Forelimb muscle (tissue), 1 donor: Measurements from ENCODE around the gene AHSP. TPM values are rescaled to one million over a fixed set of nuclear protein-coding genes. Genes with fewer than 3 reads are reported as not detected.
"Not testable (repeated sequence)": the region's sequence is repeated elsewhere in the genome, so short reads cannot be mapped to it uniquely, and the experiment has no call there.

Source experiments
- DNase-seq: peaks from one replicate; pipeline ENCODE4 v3.0.0-alpha.2; 2013; ENCODE audit warnings: low read depth
- polyA plus RNA-seq: library from polyadenylated mRNA; unstranded; fragments of 120-200 nt; gene quantifications from one replicate; pipeline ENCODE4 v1.2.1, GENCODE V29; 2013; ENCODE audit not compliant: insufficient read length

AHSP gene
- polyA plus RNA-seq, 1 donor = 12.3 TPM

DNA sequence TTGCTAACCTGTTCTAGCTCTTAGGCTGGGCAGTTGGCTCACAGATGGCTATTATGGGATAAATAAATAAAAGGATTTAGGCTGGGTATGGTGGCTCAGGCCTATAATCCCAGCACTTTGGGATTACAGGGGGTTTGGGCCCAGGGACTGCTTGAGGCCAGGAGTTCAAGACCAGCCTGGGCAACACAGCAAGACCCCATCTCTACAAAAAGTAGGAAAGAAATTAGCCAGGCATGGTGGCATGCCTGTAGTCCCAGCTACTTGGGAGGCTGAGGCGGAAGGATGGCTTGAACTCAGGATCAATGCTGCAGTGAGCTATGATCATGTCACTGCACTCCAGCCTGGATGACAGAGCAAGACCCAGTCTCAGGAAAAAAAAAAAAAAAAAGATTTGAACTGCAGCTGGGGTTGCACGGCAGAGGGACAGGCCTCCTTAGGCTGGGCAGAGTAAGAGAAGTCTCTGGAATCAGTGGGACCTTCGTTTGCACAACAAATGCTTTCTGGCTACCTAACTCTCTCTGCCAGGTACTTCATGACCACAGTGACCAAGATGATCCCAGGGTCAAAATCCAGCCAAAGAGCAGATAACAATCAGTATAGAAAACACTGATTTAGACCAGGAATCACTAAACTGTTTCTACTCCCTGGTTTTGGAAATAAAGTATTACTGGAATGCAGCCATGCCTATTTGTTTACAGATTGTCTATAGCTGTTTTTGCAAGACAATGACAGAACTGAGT is 26.3 kb upstream of the AHSP start:
- no peak for DNase-seq

DNA sequence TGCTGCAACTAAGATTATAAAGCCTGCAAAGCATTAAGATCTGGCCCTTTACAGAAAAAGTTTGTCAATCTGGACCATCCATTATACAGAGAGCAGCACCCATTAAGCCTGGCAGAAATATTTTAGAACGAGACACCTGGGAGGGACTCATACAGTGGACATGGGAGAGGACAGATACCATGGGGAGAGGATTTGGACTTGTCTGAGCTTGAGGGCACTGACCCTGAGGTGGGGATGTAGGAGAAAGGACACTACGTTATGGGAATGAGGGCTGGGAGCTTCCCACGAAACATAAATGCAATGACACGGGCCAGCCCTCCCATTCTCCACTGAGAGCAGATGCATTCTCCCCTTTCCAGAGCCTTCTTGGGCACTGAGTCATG is 25.7 kb upstream of the AHSP start:
- no peak for DNase-seq

DNA sequence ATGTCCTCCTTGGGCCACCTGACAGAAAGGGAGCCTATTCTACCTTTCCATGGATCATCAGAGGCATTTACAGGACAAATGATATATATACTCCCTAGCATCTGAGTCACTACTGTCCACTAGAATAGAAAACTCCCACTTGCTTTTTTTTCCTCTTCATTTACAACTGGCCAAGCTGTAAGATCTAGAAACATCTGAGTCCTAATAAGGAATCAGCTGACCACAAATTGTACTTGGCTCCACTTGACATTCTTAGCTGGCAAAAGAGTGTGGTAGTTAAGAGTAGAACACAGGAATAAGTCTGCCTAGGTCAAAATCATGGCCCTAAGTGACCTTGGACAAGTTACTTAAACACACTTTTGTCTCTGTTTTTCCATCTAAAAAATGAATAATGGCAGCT is 24.7 kb upstream of the AHSP start:
- DNase-seq = no peak

DNA sequence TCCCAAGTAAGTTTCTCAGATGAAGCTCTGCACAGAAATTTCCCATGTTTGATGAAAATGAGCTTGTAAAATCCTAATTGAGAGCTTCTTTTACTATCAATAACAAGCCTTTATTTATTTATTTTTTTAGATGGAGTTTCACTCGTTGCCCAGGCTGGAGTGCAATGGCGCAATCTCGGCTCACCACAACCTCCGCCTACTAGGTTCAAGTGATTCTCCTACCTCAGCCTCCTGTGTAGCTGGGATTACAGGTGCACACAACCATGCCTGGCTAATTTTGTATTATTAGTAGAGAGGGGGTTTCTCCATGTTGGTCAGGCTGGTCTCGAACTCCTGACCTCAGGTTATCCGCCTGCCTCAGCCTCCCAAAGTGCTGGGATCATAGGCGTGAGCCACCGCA is 24.1 kb upstream of the AHSP start:
- DNase-seq = not testable (repeated sequence)

DNA sequence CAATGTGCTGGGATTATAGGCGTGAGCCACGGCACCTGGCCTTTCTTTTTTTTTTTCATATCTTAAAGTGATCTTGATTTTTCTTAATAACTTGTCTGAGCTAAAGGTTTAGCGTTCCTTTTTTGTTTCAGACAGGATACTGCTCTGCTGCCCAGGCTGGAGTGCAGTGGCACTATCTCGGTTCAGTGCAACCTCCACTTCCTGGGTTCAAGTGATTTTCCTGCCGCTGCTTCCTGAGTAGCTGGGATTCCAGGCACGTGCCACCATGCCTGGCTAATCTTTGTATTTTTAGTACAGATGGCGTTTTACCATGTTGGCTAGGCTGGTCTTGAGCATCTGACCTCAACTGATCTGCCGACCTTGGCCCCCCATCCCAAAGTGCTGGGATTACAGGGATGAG is 23.5 kb upstream of the AHSP start:
- no peak for DNase-seq

DNA sequence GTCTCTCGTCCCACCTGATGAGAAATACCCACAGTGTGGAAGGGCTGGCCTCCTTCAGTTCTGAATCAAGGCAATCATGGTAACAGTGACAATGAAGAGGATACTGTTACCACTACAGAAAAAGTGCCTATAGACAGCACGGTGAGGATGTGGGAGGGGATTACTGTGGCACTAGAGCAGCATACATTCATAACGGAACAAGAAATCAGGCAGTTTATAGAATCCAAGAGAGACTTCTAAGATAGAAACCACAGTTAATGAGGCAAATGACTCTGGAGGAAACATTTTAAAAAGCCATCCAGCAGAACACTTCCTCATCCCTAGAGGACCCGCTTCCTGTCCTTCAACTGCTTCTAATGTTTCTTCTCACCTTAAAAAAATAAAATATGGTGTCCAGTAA is 22.2 kb upstream of the AHSP start:
- DNase-seq = no peak

DNA sequence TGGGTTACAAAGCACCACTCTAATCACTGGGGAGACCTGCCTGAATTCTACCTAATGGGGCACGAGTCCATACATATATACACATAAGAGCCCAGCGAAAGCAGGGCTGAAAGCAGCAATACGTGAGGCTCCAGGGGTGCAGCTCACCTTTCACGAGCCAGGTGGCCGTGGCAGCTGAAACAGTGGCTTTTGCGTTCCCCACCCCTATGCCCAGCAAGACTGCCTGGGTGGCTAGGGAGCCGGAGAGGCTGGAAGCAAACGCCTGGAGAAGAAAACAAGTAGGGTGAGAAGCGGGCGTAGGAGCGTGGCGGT is 20.1 kb upstream of the AHSP start:
- DNase-seq = no peak

DNA sequence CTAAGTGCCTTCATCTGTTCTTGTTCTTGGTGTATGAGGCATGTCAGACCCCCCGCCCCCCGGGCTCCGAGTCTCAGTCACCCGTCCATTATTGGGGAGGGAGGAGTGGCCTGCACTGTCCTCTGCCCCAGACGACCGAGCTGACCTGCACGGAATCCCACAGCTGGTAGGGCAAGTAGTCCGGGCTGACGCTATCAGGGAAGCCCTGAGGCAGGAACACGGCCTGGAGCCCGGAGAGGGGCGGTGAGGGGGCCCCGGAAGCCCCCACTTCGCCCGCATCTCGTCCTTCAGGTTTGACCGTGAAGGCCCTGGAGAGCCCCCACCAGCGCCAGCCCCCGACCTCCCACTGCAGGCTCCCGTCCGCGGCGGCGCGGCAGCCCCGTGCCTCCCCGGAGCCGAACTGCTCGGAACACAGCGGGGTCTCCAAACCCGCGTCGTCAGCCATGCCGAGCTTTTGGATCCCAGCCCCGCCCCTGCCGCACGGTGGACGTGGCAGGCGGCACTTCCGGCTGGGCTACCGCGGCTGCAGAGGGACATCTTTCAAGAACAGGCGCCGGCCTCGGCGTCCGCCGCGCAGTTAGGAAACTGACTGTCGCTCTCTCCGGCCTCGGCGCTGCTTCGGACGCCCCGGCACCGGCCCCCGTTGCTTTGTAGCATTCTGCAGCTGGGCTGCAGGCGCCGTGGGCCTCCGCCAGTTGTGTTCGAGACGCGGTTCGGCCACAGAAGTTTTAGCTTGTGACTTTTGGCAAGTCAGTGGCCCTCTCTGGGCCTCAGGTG is 19.6 kb upstream of the AHSP start, which contains the start of gene RUSF1:
TSS of gene RUSF1 (minus strand) at position 463 of the 777 bp plus-strand sequence. CDS start at position 445, 18 bp downstream.
- peak; percentile 75 for DNase-seq

DNA sequence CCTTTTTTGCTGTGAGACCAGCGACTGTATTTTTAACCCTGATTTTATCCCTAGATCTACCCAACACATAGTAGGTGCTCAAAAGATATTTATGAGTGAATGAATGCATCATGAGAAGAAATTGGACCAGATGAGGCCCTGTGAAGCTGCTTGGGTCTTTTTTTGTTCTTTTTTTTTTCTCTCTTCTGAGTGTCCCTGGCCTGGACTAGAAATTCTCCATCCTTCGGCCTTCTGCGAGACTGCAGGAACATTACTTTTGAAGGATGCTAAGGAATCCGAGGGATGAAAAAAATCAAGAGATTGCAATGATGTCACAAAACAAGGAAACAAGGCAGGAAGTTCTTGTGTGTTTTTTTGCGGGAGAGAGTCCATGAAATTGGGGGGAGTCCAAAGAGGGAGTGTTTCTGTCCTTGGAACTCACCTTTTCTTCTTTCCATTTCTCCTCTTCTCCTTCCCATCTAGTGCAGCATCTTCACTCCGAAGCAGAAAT is 18.9 kb upstream of the AHSP start:
- DNase-seq = peak; percentile 53

DNA sequence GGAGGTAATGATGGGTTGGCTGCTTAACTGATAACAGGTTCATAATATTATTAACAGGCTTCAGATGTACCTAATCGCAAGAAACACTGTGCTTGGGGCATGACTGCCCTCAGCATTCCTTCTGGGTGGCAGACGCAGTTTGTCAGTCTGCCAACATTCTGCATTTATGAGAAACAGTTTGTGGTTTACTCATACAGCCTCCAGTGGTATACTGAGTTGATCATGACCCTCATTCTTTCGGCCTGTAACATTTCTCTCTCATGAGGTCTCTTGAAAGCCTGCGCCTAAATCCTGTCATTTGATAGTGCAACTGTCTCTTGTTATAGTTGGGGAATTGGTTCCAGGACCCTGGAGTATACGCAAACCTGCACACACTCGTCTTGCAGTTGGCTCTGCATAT is 14.6 kb upstream of the AHSP start:
- no peak for DNase-seq

DNA sequence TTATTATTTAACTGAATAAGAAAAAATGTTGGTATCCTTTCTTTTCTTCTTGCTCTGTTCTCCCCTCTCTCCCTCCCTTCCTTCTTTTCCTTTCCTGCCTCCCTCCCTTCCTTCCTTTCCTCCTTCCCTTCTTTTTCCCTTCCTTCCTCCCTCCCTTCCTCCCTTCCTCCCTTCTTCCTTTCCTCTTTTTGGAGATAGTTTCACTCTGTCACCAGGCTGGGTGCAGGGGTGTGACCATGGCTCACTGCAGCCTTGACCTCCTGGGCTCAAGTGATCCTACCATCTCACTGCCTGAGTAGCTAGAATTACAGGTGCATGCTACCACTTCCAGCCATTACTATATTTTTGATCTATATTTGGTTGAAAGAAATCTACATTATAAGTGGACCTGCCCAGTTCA is 13.8 kb upstream of the AHSP start:
- no peak for DNase-seq

DNA sequence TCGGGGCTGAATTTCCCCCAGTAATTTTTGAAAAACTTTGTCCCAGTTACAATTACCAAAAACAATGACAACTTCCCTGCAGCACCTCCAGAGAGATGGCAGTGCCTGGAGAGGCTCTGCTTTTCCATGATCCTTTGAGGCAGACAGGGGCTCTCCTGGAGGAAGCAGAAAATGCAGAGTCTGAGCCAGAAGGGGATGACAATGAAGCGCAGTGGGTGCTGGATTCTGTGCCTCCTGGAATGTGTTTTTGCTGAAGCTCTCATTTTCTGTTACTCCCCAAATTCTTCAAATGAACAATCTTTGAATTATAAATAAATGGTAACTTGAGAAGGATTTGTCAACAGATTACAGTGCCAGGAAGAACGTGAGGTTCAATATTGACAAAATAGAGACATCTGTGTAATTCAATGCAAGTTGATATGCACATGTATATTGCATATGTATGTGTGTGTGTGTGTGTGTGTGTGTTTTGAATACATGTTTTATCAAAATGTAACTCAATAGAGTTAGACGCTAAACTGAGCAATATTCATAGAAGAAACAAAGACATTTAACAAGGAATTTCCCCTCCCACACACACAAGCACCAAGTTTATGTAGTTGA is 9.8 kb upstream of the AHSP start:
- DNase-seq = no peak

DNA sequence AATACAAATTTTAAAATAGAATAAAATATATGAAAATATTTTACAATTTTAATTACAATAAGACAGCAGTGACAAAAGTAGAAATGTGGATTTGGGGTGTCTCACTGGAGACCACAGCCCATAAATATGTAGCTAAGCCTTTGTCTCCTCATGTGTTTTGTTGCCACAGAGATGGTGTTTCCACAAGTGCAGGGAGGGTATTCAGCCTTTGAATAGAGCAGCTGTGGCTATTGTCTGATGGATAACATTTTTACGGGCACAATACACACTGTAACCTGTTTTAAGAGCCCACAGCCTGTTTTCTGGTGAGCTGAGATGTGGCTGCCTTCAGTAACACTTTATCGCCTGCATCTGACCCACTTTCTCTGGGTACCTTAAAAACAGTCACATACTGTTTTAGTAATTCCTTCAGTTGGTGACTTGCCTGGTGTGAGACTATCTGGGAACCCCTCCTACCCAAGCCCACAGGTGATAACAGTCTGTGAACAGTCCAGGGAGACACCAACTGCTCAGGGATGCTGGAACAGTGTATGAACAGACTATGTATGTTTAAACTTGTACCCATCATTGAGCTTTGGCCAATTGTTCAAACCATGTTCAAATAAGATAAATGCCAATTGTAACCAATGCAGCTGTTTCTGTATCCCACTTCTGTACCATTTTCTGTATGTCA is 7.8 kb upstream of the AHSP start:
- DNase-seq = no peak

DNA sequence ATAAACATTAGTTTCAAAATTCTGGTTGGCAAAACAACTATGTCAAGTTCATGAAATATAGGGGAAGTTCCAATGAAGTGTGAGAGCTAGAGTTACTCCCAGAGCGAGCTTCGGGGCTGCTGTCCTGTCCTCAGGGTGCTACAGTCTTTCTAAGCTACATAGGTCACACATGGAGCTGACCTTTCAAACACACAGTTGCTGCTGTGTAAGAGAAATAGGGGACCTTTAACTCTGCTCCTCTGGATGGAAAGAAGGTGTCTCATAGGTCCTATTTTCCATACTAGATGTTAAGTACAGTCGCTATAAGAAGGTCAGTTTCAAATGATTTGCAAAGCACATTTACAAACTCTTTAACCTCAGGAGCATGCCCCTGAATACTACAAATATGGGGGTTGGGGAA is 6.3 kb upstream of the AHSP start:
- no peak for DNase-seq

DNA sequence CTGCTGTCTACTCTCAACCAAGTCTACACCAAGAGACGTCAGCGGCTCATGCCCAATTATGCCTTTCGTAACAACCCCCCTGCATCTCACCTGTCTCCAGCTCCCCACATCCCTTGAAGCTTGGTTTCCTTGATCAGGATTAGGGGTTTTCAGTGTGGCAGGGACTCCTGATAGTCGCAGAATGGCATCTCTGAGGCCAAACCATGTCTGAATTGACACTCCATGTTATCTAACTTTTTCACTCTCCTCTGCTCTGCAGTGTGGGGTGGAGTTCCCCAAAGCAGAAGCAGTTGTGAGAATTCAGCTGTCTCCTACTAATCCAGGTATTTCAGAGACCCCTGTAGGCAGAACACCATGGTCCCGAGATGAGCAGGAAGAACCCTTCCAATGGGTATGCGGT is 5.6 kb upstream of the AHSP start:
- no peak for DNase-seq

DNA sequence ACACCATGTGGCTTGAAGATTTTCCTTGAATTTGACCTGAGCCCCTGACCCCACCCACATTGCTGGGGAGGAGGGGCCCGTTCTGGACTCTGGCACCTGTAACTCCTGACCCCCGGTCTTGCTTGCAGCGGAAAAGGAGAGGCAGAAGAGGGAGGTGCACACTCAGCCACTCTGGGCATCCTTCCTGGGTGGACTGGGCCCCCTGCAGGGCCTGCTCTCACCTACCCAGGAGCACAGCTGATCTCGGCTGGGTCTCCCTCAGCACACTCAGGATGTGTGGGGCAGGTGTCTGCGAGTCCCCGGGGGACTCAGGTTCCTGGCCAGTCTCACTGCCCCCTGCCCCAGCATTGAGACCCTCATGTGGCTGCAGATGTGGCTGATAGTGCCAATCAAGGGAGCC is 3.9 kb upstream of the AHSP start:
- DNase-seq = not testable (repeated sequence)

DNA sequence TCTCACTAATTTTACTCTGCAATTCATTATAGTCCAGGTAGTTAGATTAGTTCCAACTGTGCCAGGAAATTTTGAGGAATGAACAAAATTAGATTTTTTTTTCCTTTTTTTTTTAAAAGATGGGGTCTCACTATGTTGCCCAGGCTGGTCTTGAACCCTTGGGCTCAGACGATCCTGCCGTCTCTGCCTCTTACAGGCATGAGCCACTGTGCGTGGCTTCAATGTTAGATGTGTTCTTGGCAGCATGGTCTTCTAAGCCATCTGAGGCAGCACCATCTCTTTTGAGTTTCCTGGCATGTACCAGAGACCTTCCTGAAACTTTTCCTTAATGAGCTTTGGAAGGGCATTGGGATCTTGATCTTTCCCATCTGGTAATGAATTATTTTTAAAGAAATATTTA is 2.6 kb upstream of the AHSP start:
- DNase-seq = no peak

DNA sequence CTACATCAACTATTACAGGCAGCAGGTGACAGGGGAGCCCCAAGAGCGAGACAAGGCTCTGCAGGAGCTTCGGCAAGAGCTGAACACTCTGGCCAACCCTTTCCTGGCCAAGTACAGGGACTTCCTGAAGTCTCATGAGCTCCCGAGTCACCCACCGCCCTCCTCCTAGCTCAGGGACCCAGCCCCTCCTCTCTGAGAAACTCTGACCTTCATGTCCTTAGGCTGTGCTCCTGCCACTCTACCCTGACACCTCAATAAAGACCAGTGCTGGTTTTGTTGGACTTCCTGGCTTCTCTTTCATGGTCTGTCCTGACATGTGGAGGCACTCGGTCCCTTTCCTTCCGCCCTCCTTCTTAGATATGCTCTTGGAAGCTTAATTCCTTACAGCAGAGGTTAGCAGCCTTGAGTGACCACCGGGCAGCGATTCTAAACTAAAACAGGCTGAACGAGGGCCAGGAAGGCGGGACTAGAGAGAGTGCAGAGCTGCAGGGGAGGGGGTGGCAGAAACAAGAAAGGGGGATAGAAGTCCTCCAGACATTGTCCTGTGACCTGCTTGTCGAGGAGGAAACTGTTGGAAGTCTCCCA is 915 bp downstream of the AHSP start:
- DNase-seq = no peak

DNA sequence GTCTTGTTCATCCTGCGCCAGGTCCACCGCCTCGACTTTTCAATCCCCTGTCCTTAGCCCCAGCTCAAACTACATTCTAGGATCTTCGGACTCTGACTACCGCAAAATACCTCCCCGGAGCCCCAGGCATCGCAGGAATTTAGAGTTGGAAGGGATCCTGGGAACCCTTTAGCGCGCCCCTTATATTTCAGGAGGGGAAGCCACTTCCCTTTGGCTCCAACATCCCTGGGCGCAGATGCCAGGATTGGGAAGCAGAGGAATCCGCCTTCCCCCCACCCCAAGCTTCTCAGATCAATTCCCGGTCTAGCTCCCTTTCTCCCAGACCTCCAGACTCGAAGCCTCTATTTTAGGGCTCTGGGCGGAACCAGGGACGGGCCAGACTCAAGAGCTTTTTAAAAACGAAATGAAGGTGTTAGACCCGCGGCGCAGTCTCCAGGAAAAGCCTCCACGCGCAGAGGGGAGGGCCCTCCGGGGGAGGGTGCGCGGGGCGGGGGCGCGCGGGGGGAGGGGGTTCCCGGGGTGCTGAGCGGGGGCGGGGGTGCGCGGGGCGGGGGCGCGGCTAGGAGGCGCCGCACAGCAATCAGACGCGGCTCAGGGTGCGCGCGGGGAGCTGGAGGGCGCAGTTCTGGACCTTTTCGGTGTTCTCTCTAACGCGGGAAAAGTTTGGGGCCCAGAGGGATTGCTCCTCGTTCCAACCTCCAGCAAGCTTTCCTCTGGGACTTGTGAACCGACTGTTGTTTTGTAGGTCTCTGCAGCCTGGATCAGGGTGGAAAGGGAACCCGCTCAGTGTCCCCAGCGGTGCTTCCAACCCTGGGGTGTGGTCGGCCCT is 1.6 kb downstream of the AHSP start:
- no peak for DNase-seq

DNA sequence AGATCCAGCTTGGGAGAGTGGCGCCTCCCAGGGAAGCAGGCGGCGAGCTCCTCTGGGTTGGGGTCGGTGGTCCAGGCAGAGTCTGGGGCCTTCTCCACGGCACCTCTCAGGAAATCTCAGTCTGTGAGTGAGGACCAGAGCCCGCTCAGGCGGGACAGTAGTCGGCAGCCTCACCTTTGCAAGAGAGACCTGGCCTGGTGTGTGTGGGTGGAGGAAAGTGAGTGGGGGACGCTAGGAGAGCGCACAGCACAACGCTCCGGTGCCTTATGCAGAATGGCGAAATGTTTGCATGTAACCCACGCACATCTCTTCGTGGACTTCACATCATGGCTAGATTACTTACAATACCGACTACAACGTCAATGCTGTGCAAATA is 2.2 kb downstream of the AHSP start:
- DNase-seq = no peak

DNA sequence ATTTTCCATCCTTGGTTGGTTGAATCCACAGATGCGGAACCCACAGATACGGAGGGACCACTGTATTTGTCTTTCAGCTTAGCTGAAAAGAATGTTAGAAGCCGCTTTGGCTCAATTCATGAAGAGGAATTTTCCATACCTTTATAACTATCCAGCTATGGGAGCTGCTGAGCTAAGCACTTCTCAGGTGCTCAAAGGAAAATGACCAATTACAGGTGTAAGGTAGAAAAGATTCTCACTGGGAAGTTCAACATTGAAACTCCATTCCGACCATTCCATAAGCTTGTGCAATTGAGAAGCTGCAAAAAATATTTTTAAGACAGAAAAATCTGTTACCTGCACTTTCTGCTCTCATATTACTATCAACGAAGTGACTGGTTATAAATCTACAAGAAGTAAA is 2.7 kb downstream of the AHSP start:
- DNase-seq = no peak
